Left renal cortex interstitium (tissue), 4 donors: ENCODE data around the gene AWAT1. TPM values are rescaled to one million over a fixed set of nuclear protein-coding genes. Genes with fewer than 3 reads are reported as not detected.
"Not testable (repeated sequence)": the region's sequence is repeated elsewhere in the genome, so short reads cannot be mapped to it uniquely, and the experiment has no call there.

Experiments
- DNase-seq, 4 donors: peaks; one replicate each; pipeline ENCODE4 v3.0.0-alpha.2; 2013; ENCODE audit warnings: low read depth in 4 of 4, low spot score in 2 of 4, missing footprints in 1 of 4
- polyA plus RNA-seq, 4 donors: library from polyadenylated mRNA; unstranded; fragments of 120-200 nt; gene quantifications; one replicate each; pipeline ENCODE4 v1.2.1, GENCODE V29; 2013; ENCODE audit not compliant: insufficient read length in 4 of 4

Gene AWAT1
- under 1 TPM in 2 of 4 donors, not detected in 2; 0.30 to 0.43 TPM for polyA plus RNA-seq

DNA sequence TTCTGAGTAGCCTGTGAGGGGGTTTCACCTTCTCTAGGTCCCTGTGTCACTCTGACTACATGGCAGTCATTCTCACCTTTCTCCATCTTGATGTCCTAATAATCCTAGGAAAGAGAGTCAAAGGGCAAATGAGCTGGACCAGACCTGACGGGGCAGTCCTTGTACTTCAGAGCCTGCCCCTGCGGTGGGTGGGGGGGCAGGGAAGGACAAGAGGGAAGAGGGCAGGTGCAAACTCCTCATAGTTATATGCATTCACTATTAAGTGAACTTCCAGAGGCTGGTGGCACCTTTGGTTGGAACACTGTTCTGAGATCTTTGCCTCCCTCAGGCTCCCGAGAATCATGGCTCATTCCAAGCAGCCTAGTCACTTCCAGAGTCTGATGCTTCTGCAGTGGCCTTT, at the start of gene AWAT1:
TSS of gene AWAT1 (plus strand) at position 301 of the 400 bp plus-strand sequence. CDS start at position 342, 41 bp downstream.
- DNase-seq = no peak

DNA sequence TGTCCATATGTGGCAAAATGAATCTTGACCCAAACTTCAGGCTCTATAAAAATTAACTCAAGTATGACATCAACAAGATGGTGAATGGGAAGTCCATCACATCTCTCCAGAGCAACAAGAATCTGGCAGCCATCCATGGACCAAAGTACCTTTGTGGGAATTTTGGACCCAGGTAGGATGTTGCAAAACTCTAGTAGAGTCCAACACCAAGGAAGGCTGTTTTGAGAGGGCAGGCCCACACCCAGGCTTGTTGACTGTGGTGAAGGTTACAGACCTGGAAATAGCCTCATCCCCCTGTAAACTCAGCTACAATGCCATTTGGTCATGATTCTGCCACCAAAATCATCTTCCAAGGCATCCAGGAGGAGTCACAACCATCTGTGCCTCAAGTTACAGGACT, 44.2 kb upstream of the AWAT1 start:
- DNase-seq = no peak

DNA sequence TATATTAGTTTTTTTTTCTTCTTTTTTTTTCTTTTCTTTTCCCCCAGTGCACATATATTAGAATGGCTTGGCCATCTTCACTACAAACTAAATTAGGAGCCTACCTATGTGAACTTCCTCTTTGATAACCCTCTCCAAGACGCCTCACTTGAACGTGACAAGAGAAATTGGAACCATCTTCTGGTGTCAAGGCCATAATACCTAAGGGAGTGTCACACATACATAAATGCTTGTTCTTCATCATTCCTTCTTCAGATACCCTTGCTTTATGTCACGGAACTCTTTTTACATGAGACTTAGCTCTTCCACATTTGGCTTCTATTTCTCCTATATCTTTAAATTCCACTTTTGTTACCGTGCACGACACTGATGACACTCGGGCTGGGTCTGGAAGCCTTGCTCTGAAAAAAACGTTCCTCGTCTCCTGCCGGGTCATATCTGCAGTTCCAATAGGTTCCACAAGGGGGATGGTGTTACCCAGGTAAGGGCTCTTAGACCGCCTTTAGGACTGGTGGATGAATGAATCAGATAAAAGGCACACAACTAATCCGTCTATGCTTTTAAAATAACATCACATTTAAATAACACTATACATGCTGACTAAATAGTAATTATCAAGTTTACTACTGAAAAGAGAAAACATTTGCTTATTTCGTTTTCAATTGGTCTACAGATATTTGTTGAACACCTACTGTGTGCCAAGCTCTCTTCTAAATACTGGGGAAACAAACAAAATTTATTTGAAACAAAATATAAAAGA, 37.3 kb upstream of the AWAT1 start:
- DNase-seq = peak in 1 of 4 donors; percentile 2

DNA sequence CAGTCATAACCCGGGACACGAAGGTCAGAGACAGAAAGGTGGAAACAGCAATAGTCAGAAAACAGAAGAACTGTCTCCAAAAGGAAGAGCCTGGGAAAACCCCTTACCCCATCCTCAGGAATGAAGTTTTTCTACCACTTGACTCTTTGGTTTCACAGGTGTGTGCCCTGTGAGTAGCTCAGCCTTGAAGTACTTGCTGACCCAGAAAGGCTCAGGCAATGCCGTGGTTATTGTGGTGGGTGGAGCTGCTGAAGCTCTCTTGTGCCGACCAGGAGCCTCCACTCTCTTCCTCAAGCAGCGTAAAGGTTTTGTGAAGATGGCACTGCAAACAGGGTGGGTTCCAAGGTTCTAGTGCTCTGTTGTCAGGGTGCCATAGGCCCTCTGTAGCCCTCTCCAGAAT, 32.7 kb upstream of the AWAT1 start:
- no peak for DNase-seq

DNA sequence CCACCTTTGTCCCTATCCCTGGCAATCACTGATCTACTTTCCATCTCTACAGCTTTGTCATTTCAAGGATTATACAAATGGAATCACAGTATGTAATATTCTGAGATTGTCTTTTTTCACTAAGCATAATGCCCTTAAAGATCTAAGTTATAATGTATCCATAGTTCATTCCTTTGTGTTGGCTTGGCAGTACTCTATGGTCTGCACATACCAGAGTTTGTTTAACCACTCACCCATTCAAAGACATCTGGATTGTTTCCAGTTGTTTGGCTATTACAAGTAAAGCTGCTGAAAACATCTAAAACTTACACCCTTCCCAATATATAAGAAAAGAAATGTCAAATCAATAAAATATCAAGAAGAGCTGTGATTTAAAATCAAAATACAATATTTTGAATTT, 26.0 kb upstream of the AWAT1 start:
- no peak for DNase-seq

DNA sequence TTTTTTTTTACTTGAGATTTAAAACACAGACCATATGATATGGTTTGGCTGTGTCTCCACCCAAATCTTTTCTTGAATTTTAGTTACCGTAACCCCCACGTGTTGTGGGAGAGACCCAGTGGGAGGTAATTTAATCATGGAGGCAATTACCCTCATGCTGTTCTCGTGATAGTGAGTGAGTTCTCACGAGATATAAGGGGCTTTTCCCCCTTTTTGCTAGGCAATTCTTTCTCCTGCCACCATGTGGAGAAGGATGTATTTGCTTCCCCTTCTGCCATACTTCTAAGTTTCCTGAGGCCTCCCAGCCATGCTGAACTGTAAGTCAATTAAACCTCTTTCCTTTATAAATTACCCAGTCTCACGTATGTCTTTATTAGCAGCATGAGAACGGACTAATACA, 24.9 kb upstream of the AWAT1 start:
- DNase-seq = not testable (repeated sequence)

DNA sequence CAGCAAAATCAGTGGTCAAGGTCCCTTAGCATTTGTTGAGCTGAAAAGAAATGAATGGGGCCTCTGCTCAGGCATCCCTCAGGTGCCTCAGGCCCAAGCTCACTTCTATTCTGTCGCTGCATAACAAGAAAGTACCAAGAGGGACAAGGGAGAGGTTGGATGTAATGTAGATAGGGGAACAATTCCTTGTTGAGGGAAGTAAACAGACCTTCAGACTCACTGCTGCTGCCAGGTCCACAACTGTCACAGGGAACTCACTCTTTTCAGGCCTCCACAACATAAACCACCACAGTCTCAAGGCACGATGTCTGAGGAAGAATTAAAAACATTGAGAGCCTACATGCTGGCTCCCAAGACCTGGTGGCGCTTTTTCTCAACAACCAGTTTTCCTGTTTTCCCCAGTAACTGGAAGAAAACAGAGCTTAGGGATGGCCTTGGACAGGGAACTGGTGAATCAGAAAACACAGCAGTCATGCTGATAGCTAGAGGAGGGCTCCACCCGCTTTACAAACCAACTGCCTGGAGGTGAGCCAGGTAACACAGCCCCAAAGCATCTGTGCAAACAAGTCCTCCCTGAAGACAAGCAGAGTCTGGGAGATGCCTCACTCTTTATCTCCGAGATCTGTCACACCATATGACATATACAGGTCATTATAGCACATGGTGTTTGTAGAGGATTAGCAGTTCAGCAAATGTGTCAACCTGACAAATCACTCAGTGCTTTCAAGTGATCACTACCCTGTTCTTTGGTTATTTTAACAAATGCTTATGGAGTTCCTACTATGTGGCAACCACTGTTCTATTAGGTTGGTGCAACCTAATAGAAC, 14.3 kb upstream of the AWAT1 start:
- no peak for DNase-seq

DNA sequence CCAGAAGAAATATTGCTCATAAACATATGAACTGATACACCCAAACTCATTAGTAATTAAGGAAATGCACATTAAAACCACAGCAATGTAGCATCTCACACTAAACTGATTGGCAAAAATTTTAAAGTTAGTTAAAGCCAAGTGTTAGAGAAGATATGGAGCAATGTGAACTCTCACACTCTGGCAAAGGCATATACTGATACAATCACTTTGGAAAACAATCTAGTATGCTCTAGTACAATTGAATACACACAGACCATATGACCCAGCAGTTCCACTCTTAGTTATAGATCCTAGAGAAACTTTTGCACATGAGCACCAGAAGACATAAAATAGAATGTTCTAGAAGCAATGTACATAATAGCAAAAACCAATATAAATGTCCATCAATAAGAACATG, 8.4 kb upstream of the AWAT1 start:
- no peak for DNase-seq

DNA sequence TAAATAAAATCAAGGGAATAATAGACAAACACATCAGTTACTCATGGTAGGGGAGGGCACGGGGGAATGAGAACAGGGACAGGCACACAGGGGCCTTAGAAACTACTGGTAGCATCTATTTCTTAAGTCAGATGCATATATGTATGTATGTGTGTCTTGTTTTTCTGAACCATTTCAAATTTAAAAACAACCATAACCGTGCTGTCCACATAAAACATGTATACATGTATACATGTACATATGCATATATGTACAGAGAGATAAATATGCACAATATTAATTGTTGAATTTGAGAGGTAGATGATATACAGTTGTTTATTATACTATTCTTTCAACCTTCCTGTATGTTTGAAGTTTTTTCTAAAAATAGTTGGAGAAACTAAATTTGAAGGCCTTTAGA, 7.8 kb upstream of the AWAT1 start:
- DNase-seq = no peak

DNA sequence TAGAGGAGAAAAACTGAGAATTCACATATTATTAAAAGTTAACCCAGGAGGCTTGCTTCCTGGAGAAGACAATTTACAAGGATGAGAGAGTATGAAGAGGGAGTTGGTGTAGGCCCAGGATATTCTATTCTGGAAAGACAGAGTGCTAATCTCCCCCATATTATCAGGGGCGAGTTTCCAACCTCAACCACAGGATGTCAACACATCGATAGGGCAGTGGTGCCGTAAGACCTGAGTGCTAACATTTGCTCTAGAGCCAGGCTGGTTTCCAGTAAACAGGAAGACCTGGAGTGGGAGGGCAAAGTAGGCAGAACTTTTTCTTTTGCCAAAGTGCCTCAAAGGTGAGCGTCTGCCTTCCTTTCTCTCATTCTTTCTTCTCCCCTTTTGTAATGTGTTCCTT, 2.8 kb upstream of the AWAT1 start:
- no peak for DNase-seq

DNA sequence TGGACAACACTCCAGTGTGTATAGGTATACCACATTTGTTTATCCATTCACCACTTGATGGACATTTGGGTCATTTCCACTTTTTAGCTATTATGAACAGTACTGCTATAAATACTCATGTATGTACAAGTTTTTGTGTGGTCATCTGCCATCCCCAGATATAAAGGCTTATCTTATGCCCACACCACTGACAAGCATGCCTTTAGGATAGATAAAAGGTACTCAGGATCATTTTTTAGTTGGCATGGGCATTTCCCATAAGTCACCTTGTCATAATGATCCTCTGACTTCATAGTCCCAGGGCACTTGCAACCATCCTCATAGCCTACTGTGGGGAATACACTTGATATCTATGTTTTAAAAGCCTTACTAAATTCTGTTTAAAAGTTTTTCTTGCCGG, 6.3 kb downstream of the AWAT1 start:
- DNase-seq = no peak

DNA sequence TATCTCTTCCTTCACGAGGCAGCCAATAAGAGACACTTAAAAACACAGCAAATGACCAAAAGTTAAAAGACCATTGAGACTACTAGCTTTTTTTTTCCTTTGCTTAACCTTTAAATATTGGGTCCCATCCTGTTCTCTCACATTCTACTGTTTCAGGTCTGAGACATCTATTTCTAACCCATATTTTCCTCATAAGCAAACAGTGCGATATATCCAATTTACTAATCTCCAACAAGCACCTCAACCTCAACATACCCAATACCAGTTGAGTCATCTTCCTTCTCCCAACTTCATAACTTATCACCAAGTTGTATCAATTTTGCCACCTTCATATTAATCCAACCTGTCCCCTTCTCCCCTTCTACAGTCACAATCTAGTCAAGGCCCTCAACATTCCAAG, 7.0 kb downstream of the AWAT1 start:
- DNase-seq = no peak

DNA sequence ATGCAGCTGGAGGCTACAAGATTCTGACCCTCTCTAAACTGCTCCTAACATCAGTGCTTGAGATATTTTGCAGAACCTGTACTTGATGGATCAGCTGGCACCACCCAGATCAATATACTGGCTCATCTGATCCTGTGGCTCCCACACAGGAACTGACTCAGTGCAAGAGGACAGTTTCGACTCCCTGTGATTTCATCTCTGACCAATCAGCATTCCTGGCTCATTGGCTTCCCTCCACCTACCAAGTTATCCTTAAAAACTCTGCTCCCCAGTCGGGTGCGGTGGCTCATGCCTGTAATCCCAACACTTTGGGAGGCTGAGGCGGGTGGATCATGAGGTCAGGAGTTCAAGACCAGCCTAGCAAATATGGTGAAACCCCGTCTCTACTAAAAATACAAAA, 9.1 kb downstream of the AWAT1 start:
- not testable (repeated sequence) for DNase-seq

DNA sequence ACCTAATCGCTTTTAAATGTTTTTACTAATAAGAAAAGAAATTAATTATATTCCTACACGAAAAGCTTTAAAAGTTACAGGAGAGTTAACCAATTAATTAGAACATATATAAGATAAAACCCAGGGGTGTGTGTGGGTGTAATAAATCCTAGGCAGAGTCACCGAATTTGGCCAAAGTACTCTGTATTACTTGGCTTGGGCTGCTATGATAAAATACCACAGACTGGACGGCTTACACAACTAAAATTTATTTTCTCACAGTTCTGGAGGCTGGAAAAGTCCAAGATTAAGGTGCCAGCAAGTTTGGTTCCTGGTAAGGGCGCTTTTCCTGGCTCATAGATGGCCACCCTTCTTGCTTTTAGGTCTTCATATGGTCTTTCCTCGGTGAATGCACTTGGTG, 10.4 kb downstream of the AWAT1 start:
- DNase-seq = no peak

DNA sequence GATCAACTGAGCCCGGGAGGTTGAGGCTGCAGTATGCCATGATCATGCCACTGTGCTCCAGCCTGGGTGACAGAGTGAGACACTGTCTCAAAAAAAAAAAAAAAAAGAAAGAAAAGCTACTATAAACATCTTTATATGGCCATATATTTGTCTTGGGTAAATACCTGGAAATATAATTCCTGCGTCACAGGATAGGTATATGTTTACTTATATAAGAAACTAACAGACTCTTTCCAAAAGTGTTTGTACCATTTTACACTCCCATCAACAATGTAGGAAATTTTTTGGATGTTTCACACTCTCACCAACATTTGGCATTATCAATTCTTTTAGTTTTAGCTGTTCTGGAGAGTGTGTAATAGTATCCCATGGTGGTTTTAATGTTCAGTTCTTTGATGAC, 12.8 kb downstream of the AWAT1 start:
- DNase-seq = no peak

DNA sequence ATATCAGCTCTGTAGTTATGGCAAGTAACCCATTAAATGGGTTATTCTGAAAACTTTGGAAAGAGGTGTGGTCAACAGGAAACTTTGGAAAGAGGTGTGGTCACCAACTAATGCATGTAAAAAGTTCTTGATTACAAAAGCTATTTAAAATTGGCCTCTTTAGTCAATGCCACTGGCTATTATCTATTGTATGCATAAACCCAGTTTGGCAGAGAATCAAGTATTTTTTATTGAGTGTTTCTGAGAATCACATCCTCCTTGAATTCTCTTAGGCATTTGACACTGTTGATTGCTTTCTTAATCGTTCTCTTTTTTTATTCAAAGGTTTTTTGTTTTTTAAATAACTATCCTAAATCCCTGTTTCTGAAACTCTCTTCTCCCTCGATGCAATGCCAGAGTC, 18.0 kb downstream of the AWAT1 start:
- no peak for DNase-seq

DNA sequence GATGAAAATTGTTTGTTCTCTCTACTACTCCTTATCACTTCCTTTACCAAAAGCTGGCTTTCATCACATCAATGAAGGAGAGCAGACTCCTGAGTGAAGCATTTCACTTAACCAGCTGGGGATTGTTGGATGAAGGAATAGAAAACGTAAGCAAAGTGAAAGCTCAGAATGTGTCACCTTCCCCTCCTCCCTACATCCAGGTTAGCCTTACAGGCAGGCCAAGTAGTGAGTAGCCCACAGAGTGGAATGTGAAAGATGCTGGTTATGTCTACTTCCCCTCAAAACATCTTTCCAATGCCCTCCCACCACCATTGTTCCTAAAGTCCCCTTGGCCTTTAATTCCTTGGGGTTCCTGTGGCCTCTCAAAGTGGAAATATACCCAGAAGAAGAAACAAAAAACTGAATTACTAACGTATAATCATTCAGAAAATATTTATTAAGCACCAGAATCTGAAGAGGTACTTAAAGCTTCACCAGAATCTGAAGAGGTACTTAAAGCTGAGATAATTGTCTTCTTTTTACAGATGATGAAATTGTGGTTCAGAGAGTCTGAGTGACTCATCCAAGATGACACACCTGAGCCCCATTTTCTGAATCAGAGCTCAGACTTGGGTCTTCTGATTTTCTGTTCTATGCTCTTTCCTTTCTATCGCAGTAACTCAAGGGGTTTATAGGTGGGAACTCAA, 19.1 kb downstream of the AWAT1 start:
- DNase-seq = no peak

DNA sequence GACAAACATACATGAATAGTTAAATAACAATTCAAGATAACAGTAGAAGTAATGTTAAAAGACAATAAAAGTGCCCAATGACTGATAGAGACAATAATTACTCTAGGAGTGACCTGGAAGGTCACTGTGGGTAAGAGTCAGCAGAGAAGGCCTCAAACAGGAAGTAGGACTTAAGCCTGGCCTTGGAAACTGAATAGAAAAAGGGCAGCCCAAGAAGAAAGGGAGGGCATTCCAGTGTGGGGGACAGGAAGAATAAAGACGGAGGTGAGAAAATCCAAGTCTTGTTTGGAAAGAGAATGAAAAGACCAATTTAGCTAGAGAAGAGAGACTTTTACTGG, 19.6 kb downstream of the AWAT1 start:
- no peak for DNase-seq

DNA sequence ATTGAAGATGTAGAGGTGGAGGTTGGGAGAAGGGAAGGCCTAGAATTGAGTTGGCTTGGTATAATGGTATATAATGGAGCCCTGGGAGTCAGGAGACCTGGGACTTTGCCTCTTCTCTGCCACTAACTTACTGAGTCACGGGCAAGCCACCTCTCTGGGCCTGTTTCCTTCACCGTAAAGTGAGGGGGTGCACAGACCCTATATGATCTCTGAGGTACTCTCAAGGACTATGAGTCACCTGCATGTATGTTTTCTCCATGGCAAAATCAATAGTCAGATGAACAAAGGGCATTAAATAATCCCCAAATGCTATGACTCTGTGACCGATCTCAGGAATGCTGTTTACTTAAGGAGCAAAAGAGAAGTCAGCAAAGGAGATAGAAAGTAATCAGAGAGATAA, 20.5 kb downstream of the AWAT1 start:
- DNase-seq = no peak

DNA sequence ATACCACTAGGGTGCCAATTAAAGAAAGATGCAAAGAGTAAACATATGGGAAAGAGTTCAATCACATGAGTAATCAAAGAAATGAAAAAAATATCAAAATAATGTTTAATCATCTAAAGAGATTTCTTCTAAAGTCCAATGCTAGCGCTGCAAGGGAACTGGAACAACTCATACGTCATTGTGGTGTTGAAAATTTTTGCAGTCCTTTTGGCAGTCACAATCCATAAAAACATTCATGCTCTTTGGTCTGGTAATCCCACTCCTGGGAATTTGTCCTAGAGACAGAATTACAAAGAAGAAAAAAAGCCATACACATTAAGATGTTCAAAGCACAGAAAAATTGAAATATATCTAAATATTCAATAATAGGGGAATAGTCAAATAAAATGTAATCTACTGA, 21.0 kb downstream of the AWAT1 start:
- no peak for DNase-seq

DNA sequence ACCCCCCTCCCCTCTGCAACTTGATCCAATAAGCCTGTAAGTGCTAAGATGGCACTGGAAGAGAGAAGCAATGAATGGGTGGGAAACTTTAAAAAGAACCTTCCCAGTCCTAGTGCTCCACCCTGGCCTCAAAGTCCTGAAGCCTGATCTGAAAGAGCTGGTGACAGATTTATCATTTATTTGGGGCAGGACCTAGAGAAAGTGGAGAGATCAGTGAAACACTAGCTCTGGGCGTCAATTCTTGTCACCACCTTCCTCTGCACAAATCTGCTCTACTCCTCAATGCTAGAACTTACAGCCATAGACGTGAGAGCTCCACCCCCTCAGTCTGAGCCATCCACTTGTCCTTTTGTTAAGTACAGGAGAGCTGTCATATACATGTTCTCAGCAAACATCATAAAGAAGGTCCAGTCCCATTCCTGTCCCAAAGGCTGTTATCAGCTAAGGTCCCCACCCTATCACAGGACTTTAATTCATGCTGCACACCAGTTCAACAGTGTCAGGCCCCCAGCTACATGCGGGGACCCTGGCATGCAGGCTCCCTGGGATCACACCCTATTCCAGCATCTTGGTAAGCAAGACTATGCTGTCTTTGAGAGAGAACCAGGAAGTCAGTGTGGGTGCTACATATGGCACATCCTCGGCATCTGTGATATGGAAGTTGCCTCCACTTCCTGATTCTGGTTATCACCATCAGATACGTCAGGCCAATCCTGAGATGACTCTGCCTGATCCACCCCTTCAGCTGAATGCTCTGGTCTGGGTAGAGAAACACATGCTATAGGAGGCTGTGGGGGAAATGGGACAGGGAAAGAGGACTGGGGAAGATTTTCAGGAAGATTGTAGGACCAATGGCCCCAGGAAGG, 23.2 kb downstream of the AWAT1 start:
- no peak for DNase-seq
